Keratinocyte (primary cell): ENCODE results near the gene ZMYND8.

Source experiments
- EZH2 ChIP-seq: IDR thresholded peaks from one replicate; pipeline ENCODE4 v1.6.1; 2012; ENCODE audit warnings: inconsistent platforms, mild to moderate bottlenecking, low read length, moderate library complexity
- TF ChIP-seq, protein P1 (sequence below), 3 experiments: IDR thresholded peaks in 1 of 3; conservative IDR thresholded peaks in 1 of 3; optimal IDR thresholded peaks in 1 of 3; 2 replicates in 2 of 3; 3 replicates in 1 of 3; pipeline versions ENCODE3 to v1.5.1; 2011; ENCODE audit warnings: low read length in 3 of 3, mild to moderate bottlenecking in 3 of 3, moderate library complexity in 2 of 3, control low read depth in 1 of 3, inconsistent platforms in 1 of 3; ENCODE audit not compliant: insufficient read depth in 2 of 3; ENCODE audit errors: extremely low read depth in 1 of 3

DNA sequence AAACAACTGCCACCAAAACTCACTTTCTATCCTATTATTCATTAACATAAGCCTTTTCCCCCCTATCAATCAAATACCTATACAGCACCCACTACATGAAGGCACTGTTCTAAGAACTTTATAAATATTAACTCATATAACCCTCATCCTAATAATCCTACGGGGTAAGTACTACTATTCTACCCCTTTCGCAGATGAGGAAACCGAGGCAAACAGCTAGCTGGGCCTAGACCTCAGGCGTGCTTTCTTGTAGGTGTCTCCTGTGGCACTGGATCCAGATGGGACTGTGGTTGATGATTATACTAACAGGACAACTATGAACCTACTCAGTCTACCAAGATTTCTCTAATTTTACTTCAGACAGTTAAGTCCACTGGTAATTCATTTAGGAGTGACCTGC lies 131.6 kb downstream of the ZMYND8 start:
- TF ChIP-seq, protein P1, sequence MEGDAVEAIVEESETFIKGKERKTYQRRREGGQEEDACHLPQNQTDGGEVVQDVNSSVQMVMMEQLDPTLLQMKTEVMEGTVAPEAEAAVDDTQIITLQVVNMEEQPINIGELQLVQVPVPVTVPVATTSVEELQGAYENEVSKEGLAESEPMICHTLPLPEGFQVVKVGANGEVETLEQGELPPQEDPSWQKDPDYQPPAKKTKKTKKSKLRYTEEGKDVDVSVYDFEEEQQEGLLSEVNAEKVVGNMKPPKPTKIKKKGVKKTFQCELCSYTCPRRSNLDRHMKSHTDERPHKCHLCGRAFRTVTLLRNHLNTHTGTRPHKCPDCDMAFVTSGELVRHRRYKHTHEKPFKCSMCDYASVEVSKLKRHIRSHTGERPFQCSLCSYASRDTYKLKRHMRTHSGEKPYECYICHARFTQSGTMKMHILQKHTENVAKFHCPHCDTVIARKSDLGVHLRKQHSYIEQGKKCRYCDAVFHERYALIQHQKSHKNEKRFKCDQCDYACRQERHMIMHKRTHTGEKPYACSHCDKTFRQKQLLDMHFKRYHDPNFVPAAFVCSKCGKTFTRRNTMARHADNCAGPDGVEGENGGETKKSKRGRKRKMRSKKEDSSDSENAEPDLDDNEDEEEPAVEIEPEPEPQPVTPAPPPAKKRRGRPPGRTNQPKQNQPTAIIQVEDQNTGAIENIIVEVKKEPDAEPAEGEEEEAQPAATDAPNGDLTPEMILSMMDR (optimal IDR thresholded peaks at IDR 0.05 in 1 of 3, IDR thresholded peaks at IDR 0.05 in 1 of 3, conservative IDR thresholded peaks at IDR 0.05 in 1 of 3; ENCODE audit: extremely low read depth in 1 of 3, insufficient read depth in 2 of 3, low read length in 3 of 3): no peak
- TF ChIP-seq EZH2: no peak
